ENCODE results near the gene COL8A1. TPM values are rescaled to one million over a fixed set of nuclear protein-coding genes. Genes with fewer than 3 reads are reported as not detected.

COL8A1 gene
- total RNA-seq, 1 donor from 2014 or later = 95.1 TPM

- ATAC-seq (no peak), DNase-seq (no peak)
- Histone ChIP-seq H3K4me1 (peaks cover 13% of the 10 kb centered on the region), H3K4me3 (no peak overlapping the region), H3K9me3 (no peaks in the 10 kb centered on the region), H3K27ac (no peak overlapping the region), H3K27me3 (no peaks in the 10 kb centered on the region), H3K36me3 (no peaks in the 10 kb centered on the region)
- no peak for TF ChIP-seq CTCF (IDR thresholded peaks at IDR 0.05)
- intact Hi-C loops (cut with DNase I) = no loop called here
These were observed 24.6 kb downstream of the COL8A1 start for GRCh38 chr3:99662838-99663570.

- DNase-seq (no peak), ATAC-seq (no peak)
- Histone ChIP-seq H3K4me3 (no peak overlapping the region), H3K4me1 (peaks cover 13% of the 10 kb centered on the region), H3K36me3 (no peaks in the 10 kb centered on the region), H3K9me3 (no peaks in the 10 kb centered on the region), H3K27ac (no peak overlapping the region), H3K27me3 (no peaks in the 10 kb centered on the region)
- TF ChIP-seq CTCF (IDR thresholded peaks at IDR 0.05) = no peak
- intact Hi-C loops (cut with DNase I) = no loop called here
These were observed 25.6 kb downstream of the COL8A1 start for GRCh38 chr3:99663977-99664376.

GRCh38 chr3:99665017-99665416 lies 26.6 kb downstream of the COL8A1 start:
- H3K27me3 ChIP-seq = no peaks in the 10 kb centered on the region

GRCh38 chr3:99666201-99666600 lies 27.8 kb downstream of the COL8A1 start:
- DNase-seq (no peak), ATAC-seq (peak; percentile 43)
- H3K27ac ChIP-seq = no peak overlapping the region
- peaks cover 7% of the 10 kb centered on the region for H3K4me1 ChIP-seq
- intact Hi-C loops (cut with DNase I) = no loop called here
- TF ChIP-seq CTCF (IDR thresholded peaks at IDR 0.05) = no peak
- H3K4me3 ChIP-seq = no peak overlapping the region
- no peaks in the 10 kb centered on the region for H3K36me3 ChIP-seq
- H3K27me3 ChIP-seq = no peaks in the 10 kb centered on the region
- no peaks in the 10 kb centered on the region for H3K9me3 ChIP-seq

More at GRCh38 chr3:99665017-99665416, 26.6 kb downstream of the COL8A1 start:
- no peak overlapping the region for H3K27ac ChIP-seq
- TF ChIP-seq CTCF (IDR thresholded peaks at IDR 0.05) = no peak
- DNase-seq (no peak), ATAC-seq (no peak)
- intact Hi-C loops (cut with DNase I) = no loop called here
- H3K4me3 ChIP-seq = no peak overlapping the region
- no peaks in the 10 kb centered on the region for H3K9me3 ChIP-seq
- peaks cover 13% of the 10 kb centered on the region for H3K4me1 ChIP-seq
- no peaks in the 10 kb centered on the region for H3K36me3 ChIP-seq

GRCh38 chr3:99668044-99668443 lies 29.6 kb downstream of the COL8A1 start:
- H3K4me3 ChIP-seq = no peak overlapping the region
- no peak for TF ChIP-seq CTCF (IDR thresholded peaks at IDR 0.05)
- no peaks in the 10 kb centered on the region for H3K27me3 ChIP-seq
- ATAC-seq = no peak
- DNase-seq = no peak
- no peak overlapping the region for H3K27ac ChIP-seq
- H3K36me3 ChIP-seq = no peaks in the 10 kb centered on the region
- intact Hi-C loops (cut with DNase I) = no loop called here
- H3K4me1 ChIP-seq = peaks cover 7% of the 10 kb centered on the region
- H3K9me3 ChIP-seq = no peaks in the 10 kb centered on the region
